Cerebellar cortex (tissue), 1 donor: Measurements from ENCODE around the gene MTX1.
"Not testable (repeated sequence)": the region's sequence is repeated elsewhere in the genome, so short reads cannot be mapped to it uniquely, and the experiment has no call there.

Source experiments
- DNase-seq: peaks from one replicate; pipeline ENCODE4 v3.0.0-alpha.2; 2015; ENCODE audit warnings: low spot score

Gene MTX1

GRCh38 chr1:155208541-155209311, at the start of gene MTX1:
MTX1 (plus strand) TSS chr1:155208695; CDS start chr1:155208805, 110 bp downstream.
- DNase-seq = peak; percentile 85

GRCh38 chr1:155158991-155159390, 49.5 kb upstream of the MTX1 start:
- no peak for DNase-seq

GRCh38 chr1:155160128-155160527, 48.4 kb upstream of the MTX1 start:
- DNase-seq = no peak

GRCh38 chr1:155162631-155163030, 45.9 kb upstream of the MTX1 start:
- DNase-seq = not testable (repeated sequence)

- DNase-seq = not testable (repeated sequence)
These were observed 44.7 kb upstream of the MTX1 start for GRCh38 chr1:155163785-155164184.

GRCh38 chr1:155164625-155165024, 43.9 kb upstream of the MTX1 start:
- DNase-seq = not testable (repeated sequence)

- DNase-seq = no peak
These were observed 42.4 kb upstream of the MTX1 start for GRCh38 chr1:155166051-155166470.

- DNase-seq = no peak
These were observed 41.9 kb upstream of the MTX1 start for GRCh38 chr1:155166471-155167165.

- peak; percentile 89 for DNase-seq
These were observed 41.1 kb upstream of the MTX1 start for GRCh38 chr1:155167166-155168104.

GRCh38 chr1:155168105-155168445, 40.4 kb upstream of the MTX1 start:
- DNase-seq = not testable (repeated sequence)

- DNase-seq = no peak
These were observed 39.9 kb upstream of the MTX1 start for GRCh38 chr1:155168456-155169210.

GRCh38 chr1:155169541-155169940, 39.0 kb upstream of the MTX1 start:
- no peak for DNase-seq

GRCh38 chr1:155170101-155170785, 38.3 kb upstream of the MTX1 start:
- DNase-seq = no peak

GRCh38 chr1:155170806-155171205, 37.7 kb upstream of the MTX1 start:
- no peak for DNase-seq

GRCh38 chr1:155171836-155172731, 36.4 kb upstream of the MTX1 start:
- DNase-seq = no peak

GRCh38 chr1:155172732-155173477, 35.6 kb upstream of the MTX1 start, which contains the start of gene KRTCAP2:
KRTCAP2 (minus strand) TSS chr1:155173304; CDS start chr1:155173224, 80 bp downstream.
- peak; percentile 97 for DNase-seq

- DNase-seq = peak; percentile 67
These were observed 34.8 kb upstream of the MTX1 start, which contains the start of gene TRIM46 for GRCh38 chr1:155173478-155174323. TRIM46 (plus strand) TSS chr1:155173849; CDS start chr1:155173967, 118 bp downstream.
